ENCODE data around the gene ADD3.
"Not testable (repeated sequence)": the region's sequence is repeated elsewhere in the genome, so short reads cannot be mapped to it uniquely, and the experiment has no call there.

The ADD3 gene

DNA sequence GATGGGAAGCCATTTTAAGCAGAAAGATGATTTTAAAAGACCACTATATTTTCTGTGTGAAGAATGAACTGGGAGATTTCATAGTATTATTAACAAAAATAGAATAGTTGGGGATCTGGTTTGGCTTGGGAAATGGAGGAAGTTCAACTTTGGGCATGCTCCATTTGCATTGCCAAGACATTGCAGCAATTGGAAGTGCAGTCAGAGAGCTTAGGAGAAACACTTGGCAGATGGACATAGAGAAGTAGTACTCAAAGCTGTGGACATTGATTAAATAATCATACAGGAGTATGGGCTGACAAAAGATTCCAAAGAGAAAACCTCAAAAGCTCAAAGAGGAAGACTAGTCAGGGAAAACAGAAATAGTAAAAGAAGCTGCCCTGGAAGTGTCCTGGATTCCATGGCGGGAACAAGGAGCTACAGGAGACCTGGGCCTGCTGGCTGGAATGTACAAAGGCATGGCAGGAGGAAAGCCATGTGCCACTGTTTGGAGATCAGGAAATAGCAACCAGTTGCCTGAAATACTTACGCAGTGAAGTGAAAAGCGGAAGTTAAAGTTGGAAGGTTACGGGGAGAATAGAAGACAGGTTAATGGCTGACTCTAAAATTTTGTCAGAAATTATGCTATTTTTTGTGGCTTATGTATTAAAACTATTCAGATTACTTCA lies 106.0 kb downstream of the ADD3 start:
- no peak for DNase-seq

- DNase-seq, result not testable (repeated sequence)
Measured at GRCh38 chr10:110114668-110115067, 106.9 kb downstream of the ADD3 start.

DNA sequence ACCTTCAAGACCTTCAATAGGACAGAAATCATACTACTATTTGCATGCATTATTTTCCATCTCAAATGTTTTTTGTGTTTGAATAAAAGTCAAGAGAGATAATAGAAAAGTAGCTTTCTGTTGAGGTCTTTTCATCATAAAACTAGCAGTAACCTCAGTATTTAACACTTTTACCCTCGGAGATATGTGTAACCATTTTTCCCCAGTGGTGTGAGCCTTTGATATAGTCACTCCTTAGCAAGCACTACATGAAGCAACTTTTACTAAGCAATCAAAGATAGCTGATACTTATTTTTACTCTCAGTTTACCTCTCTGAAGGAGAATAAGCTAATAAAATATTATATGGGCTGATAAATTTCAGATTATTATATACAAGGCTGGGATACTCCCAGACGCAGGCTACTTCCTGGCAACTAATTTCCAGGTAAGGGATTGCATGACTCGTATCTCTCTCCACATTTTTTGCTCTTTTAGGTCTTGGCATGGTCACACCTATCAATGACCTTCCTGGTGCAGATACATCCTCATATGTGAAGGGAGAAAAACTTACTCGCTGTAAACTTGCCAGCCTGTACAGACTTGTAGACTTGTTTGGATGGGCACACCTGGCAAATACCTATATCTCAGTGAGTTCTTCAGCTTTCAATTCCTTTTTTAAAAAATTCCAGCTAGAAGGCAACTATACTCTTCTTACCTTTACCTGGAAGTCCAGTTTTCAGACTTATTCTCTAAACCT lies 108.2 kb downstream of the ADD3 start:
- DNase-seq, result no peak

- DNase-seq, result no peak
Measured at GRCh38 chr10:110118891-110119621, 111.3 kb downstream of the ADD3 start.

GRCh38 chr10:110123594-110123993 lies 115.8 kb downstream of the ADD3 start:
- DNase-seq, result no peak

DNA sequence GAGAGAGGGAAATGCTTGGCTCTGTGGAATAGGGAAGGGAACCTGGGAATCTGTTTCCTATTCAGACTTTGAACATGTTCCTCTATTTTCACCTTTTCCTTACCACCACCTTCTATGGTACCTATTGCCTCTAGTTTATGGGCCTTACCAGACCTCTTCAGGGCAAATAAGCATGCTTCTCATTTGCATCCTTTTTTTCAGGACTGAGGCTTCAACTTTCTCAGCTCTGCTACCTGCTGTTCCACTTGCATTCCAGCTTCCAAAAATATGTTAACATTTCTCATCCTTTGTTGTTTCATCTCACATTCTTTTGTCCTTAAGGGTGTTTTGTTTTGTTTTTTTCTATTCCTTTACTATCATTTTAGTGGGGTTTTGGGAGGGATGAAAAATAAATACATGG lies 121.7 kb downstream of the ADD3 start:
- no peak for DNase-seq

DNA sequence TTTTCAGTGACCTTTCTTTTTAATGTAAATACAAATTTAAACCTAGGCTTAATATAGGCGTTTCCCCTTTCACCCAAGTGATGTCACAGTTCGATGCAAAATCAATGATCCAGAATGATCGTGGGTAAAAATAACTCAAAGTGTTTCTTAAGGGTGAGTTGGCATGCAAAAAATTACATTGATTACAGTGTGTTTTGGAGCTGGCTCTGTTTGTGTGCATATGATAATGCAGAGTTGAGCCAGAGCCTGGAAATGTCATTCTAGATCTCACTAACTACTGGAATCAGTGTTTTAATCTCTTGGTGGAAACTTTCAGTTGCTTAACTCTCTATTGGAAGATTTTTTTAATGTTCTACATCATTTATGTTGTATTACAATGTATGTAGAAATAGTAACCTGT lies 127.1 kb downstream of the ADD3 start:
- DNase-seq, result no peak

DNA sequence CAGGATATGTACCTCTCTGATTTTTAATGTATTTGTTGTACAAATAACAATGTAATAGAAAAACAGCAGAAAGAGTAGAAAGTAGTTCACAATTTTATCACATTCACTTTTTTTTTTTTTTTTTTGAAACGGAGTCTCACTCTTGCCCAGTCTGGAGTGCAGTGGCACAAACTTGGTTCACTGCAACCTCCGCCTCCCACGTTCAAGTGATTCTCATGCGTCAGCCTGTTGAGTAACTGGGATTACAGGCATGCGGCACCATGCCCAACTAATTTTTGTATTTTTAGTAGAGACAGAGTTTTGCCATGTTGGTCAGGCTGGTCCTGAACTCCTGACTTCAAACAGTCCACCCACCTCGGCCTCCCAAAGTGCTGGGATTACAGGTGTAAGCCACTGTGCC lies 128.1 kb downstream of the ADD3 start:
- not testable (repeated sequence) for DNase-seq

DNA sequence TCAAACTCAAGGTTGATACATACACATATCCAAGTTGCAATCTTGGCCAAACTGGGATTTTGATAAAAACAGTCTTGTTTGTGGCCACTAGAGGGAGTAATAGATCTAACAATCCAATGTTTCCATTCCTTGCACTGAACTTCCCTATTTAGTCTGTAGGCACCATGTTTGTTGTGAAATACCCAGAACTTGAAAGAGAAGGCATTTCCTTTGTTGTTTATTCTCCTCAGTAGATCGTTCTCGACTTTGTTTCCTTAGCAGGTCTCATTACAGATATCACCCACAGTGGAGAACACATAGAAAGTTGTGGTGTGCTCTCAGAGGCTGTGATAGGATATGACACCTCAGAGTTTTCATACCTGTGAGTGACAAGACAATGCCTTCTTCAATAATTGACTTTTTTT lies 129.4 kb downstream of the ADD3 start:
- DNase-seq, result peak; percentile 94

DNA sequence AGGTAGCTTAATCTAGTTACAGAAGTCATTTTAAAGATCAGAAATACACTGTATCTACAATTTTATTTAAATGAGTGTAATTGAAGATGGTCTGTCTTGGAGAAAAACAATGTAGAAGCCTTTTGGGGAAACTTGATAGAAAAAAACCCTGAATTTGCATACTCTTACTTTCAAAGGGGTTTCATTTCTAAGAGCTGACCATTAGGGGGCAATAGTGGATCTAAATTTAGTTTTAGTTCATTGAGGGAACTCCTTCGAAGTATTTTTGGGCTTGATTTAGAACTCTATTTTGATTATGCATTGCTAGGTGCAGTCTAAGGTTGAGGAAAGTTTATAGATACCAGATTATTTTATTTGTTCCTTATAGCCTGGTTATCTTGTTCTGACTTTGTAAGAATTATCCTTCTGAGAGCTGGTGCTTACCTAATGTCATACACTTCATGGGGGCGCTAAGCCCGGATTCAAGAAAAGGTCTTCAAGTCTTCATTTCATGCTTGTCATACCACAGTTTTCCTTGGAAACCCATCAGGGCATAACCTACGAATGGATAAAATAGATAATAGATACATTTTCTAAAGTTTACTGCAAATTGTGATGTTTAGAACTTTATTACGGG lies 130.5 kb downstream of the ADD3 start:
- peak; percentile 94 for DNase-seq

DNA sequence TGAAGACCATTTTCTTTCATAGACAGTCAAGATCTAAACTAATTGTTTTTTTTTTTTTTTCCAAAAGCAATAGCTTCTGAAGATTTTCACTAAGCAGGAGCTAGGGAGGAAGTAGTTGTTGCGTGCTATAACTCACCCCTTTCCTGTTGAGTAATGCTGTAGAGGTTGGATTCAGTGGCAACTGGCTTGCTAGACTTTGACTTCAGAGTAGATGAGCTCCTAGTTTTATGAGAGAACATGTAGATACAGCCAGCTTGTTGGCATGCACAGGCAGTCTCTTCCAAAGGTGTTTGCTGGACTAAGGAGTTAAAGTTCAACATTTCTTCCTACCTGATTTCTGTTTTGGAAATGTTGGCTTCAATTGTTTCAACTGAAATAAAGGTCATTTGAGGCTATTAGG lies 133.4 kb downstream of the ADD3 start:
- DNase-seq, result peak; percentile 61

DNA sequence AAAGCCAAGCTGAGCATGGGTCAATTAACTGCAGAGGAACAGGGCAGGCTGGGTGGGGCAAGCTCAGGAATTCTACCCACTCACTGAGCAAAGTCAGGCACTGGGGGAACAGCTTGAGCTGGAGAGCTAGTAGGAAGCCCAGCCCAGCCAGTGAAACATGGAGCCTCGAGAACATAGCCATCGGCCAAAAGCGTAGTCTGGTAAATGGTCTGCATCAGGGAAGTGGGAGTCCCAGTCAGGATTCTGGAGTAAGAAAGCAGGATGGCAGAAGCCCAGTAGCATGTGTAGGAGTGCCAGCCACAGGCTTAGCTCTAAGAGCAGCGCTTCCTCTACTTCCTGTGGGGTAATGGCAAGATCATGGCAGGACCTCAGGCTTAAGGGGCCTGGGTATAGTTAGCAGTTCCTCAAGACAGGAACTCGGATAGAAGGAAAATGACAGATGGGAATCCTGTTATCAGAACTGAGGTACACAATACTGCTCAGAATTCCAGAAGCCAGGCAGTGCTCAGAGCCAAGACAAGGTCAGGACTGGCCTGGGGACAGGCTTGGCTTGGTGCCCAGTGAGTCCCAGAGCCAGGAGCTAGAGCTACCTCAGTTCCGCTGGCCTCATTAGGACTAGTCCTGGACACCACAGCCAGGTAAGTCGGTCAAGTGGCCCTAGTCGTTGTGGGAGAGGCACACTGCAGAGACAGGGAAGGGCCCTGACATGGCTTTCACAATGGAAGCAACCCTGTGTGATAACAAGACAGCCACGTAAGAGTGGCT lies 134.3 kb downstream of the ADD3 start:
- no peak for DNase-seq

- no peak for DNase-seq
Measured at GRCh38 chr10:110142965-110143364, 135.2 kb downstream of the ADD3 start.

- DNase-seq, result no peak
Measured at GRCh38 chr10:110144507-110144906, 136.7 kb downstream of the ADD3 start.

DNA sequence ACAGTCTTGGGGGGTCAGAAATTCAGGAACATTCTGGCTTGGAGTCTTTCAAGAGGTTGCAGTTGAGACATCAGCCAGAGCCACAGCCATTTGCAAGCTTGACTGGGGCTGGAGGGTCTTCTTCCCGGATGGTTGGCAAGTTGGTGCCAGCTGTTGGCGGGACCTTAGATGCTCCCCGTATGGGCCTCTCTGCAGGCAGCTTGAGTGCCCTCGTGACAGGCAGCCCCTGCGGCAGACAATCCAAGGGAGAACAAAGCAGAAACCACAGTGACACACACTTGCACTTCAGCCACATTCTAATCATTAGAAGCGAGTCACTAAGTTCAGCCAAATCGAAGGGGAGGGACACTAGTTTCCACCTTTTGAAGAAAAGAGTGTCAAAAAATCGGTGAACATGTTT lies 140.2 kb downstream of the ADD3 start:
- peak; percentile 75 for DNase-seq

- DNase-seq, result peak; percentile 93
Measured at GRCh38 chr10:110149259-110149658, 141.5 kb downstream of the ADD3 start.

DNA sequence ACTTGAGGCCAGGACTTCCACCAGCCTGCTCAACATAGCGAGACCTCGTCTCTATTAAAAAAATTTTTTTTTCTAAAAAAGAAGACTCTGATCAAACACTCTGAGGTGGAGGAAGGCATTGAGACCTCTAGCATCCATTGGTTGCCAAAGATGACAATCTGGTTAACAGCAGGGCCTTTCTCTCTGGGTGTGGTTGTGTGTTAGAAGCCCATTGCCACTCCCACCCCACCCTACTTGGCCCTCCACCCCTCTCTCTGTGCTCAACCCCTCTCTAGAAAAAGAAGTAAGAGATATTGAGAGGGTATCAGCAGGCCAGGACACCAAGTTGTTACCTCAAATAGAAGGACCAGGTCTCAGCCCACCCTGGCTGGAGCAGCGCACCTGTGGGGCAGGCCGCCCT lies 142.3 kb downstream of the ADD3 start:
- peak; percentile 96 for DNase-seq

- no peak for DNase-seq
Measured at GRCh38 chr10:110150981-110151380, 143.2 kb downstream of the ADD3 start.

GRCh38 chr10:110151467-110151866 lies 143.7 kb downstream of the ADD3 start:
- DNase-seq, result peak; percentile 49

DNA sequence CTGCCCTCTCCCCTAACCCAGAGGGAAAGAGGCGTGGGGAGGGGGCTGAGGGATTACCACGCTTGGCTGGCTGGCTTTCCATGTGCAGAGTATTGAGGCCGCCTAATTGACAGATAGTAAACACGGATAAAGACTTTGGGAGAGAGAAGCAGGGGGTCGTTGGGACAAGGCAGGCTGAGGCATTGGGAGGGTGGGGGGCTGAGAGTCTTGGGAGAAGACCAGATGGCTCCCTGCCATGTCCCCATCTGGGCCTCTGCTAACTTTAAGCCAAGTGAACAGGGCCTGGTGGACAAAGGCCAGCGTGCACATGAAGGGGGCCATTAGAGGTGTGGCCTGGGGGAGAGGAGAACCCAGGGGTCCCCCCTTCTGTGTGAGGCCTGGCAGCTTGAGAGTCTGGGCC lies 144.2 kb downstream of the ADD3 start:
- DNase-seq, result no peak

DNA sequence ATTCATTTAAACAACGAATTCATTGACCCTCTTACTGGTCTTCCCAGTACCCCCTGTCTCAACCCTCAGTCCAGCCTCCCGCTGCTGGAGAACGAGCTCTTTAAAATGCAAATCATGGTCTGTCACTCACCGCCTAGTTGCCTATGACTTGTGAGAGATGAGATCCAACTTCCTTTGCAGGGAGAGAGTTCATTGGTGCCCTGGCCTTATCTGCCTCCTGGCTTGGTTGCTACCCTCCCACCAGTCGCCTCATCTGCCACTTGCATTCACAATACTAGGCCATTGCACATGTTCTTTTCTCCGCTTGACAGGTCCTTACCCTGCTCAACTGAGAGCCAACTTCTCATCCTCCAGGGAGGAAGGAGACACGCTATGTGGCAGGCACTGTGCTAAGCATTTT lies 145.6 kb downstream of the ADD3 start:
- DNase-seq, result no peak

GRCh38 chr10:110156046-110156445 lies 148.3 kb downstream of the ADD3 start:
- no peak for DNase-seq
